PC-9 (cell line): ENCODE data around the gene CLCN2. TPM values are rescaled to one million over a fixed set of nuclear protein-coding genes. Genes with fewer than 3 reads are reported as not detected.

ENCODE experiments used
- BruUV-seq: library from RNA; stranded (reverse); fragments of 400-500 nt; replicated peaks from 2 replicates; lab custom pipeline; 2021; lab: Mats Ljungman, UMichigan
- CTCF ChIA-PET: fragments of 300-600 bp; sonication (Branson Sonifier 250); formaldehyde crosslinking; loops from one replicate; lab custom pipeline; 2022; ENCODE audit warnings: antibody characterized with exemption; lab: Charles Lee
- POLR2A ChIA-PET: fragments of 300-600 bp; sonication (Branson Sonifier 250); formaldehyde crosslinking; loops from one replicate; lab custom pipeline; 2022; ENCODE audit warnings: antibody characterized with exemption; ENCODE audit not compliant: unreplicated experiment; lab: Charles Lee
- DNase-seq, 2 experiments: peaks; one replicate each; pipeline versions ENCODE4 v3.0.0 to v3.0.0-alpha.2; 2015 to 2022; ENCODE audit warnings: mixed read lengths in 1 of 2
- H2AFZ ChIP-seq: fragments of 200-600 bp; sonication (generic); 2 replicates; pipeline ENCODE4 v1.8.1; 2017; ENCODE audit warnings: antibody characterized with exemption
- H3F3A ChIP-seq: fragments of 200-600 bp; sonication (generic); 2 replicates; pipeline ENCODE4 v1.8.1; 2017; ENCODE audit warnings: antibody characterized with exemption, mild to moderate bottlenecking, low read depth; ENCODE audit not compliant: insufficient read depth
- H3K27ac ChIP-seq: fragments of 200-600 bp; sonication (generic); 2 replicates; pipeline ENCODE4 v1.6.1; 2016; ENCODE audit warnings: mixed run types
- H3K27me3 ChIP-seq: fragments of 200-600 bp; sonication (generic); 2 replicates; pipeline ENCODE4 v1.6.1; 2016; ENCODE audit warnings: low read depth, mixed run types; ENCODE audit not compliant: insufficient read depth
- H3K36me3 ChIP-seq: fragments of 200-600 bp; sonication (generic); 2 replicates; pipeline ENCODE4 v1.6.1; 2016; ENCODE audit warnings: low read depth, mixed run types
- H3K4me1 ChIP-seq: fragments of 200-600 bp; sonication (generic); replicated peaks from 2 replicates; pipeline ENCODE4 v1.6.1; 2016; ENCODE audit warnings: mixed run types; ENCODE audit not compliant: insufficient read depth
- H3K4me2 ChIP-seq: fragments of 200-600 bp; sonication (generic); 2 replicates; pipeline ENCODE4 v1.6.1; 2017; ENCODE audit warnings: mixed run types
- H3K4me3 ChIP-seq: fragments of 200-600 bp; sonication (generic); 2 replicates; pipeline ENCODE4 v1.6.1; 2016; ENCODE audit warnings: mixed run types
- H3K79me2 ChIP-seq: fragments of 200-600 bp; sonication (generic); 2 replicates; pipeline ENCODE4 v1.6.1; 2017; ENCODE audit warnings: low read depth, mixed run types
- H3K9me2 ChIP-seq: fragments of 200-600 bp; sonication (generic); 2 replicates; pipeline ENCODE4 v1.8.1; 2017; ENCODE audit warnings: mild to moderate bottlenecking; ENCODE audit not compliant: insufficient read depth
- H3K9me3 ChIP-seq: fragments of 200-600 bp; sonication (generic); 2 replicates; pipeline ENCODE4 v1.8.1; 2016; ENCODE audit warnings: low read depth; ENCODE audit not compliant: insufficient read depth
- H4K20me1 ChIP-seq: fragments of 200-600 bp; sonication (generic); 2 replicates; pipeline ENCODE4 v1.8.1; 2017; ENCODE audit not compliant: insufficient read depth
- EZH2 ChIP-seq: fragments of 200-600 bp; sonication (generic); IDR thresholded peaks from 2 replicates; pipeline ENCODE4 v1.8.0; 2017; ENCODE audit warnings: antibody characterized with exemption, low read depth
- intact Hi-C: fragments of 100-400 bp; cut with micrococcal nuclease; formaldehyde crosslinking; loops from one replicate; pipeline ENCODE4 v1.10.0; 2022; ENCODE audit not compliant: unreplicated experiment
- total RNA-seq: library from RNA; stranded (reverse); gene quantifications from 2 replicates; pipeline ENCODE4 v1.2.3, GENCODE V29; 2021
- TF ChIP-seq, protein P1 (sequence below): fragments of 200-600 bp; sonication (generic); conservative IDR thresholded peaks from 2 replicates; pipeline ENCODE4 v1.6.1; 2017; ENCODE audit warnings: mixed run types, antibody characterized with exemption, mild to moderate bottlenecking, moderate library complexity

The CLCN2 gene
- total RNA-seq, 1 experiment from 2014 or later, result 27.1 TPM

DNA sequence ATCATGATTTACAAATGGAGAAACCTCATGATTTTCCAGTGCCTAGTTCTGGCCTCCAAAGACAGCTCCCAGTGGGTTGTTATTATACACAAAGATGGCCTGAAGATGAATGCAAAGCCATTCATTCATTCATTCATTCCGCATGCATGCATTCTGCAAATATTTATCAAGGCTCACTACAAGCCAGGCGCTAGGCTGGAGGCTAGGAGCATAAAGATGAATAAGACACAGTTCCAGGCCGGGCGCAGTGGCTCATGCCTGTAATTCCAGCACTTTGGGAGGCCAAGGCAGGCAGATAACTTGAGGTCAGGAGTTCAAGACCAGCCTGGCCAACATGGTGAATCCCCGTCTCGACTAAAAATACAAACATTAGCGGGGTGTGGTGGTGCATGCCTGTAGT, 64.8 kb downstream of the CLCN2 start:
- DNase-seq, result peak in 1 of 2 experiments; percentile 69
- H3K9me3 ChIP-seq, result no peaks in the 10 kb centered on the region
- H3K4me2 ChIP-seq, result no peak overlapping the region
- no peak overlapping the region for H3K4me3 ChIP-seq
- H3F3A ChIP-seq, result peaks cover 32% of the 10 kb centered on the region; the same call in 1 of the 2 replicates
- H4K20me1 ChIP-seq, result peaks cover 15% of the 10 kb centered on the region
- H3K79me2 ChIP-seq, result peaks cover 25% of the 10 kb centered on the region
- intact Hi-C loops, result no loop called here
- H3K4me1 ChIP-seq, result peaks cover 15% of the 10 kb centered on the region
- ChIA-PET CTCF (no interaction called here), POLR2A (interaction anchor here (0.8 kb wide), 1 partner anchor 117 kb away, joined by 6 read pairs; no protein-coding TSS in a partner anchor)
- H3K27ac ChIP-seq, result no peak overlapping the region
- peaks cover 14% of the 10 kb centered on the region for H3K36me3 ChIP-seq
- H3K9me2 ChIP-seq, result no peaks in the 10 kb centered on the region
- H3K27me3 ChIP-seq, result no peaks in the 10 kb centered on the region; the same call in 1 of the 2 replicates
- BruUV-seq, result no TSS peak
- TF ChIP-seq EZH2, result no peak
- TF ChIP-seq, protein P1, sequence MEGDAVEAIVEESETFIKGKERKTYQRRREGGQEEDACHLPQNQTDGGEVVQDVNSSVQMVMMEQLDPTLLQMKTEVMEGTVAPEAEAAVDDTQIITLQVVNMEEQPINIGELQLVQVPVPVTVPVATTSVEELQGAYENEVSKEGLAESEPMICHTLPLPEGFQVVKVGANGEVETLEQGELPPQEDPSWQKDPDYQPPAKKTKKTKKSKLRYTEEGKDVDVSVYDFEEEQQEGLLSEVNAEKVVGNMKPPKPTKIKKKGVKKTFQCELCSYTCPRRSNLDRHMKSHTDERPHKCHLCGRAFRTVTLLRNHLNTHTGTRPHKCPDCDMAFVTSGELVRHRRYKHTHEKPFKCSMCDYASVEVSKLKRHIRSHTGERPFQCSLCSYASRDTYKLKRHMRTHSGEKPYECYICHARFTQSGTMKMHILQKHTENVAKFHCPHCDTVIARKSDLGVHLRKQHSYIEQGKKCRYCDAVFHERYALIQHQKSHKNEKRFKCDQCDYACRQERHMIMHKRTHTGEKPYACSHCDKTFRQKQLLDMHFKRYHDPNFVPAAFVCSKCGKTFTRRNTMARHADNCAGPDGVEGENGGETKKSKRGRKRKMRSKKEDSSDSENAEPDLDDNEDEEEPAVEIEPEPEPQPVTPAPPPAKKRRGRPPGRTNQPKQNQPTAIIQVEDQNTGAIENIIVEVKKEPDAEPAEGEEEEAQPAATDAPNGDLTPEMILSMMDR, result no peak
- H2AFZ ChIP-seq, result no peak overlapping the region

Other genes with a start within 250 kb of the CLCN2 start
- 45.7 and 54.1 TPM in 2 replicates for gene EIF2B5, start 226.2 kb downstream of the CLCN2 start, total RNA-seq
- gene DVL3, start 206.2 kb downstream of the CLCN2 start, total RNA-seq, result 101 and 108 TPM in 2 replicates
- 586 and 606 TPM in 2 replicates for gene AP2M1, start 186.8 kb downstream of the CLCN2 start, total RNA-seq
- 98.8 and 137 TPM in 2 replicates for gene ABCF3, start 175.4 kb downstream of the CLCN2 start, total RNA-seq
- 0.53 and 0.76 TPM in 2 replicates for gene VWA5B2, start 132.0 kb downstream of the CLCN2 start, total RNA-seq
- gene ALG3, start 112.6 kb downstream of the CLCN2 start, total RNA-seq, result 81.1 and 95.1 TPM in 2 replicates
- 11.7 and 12.1 TPM in 2 replicates for gene EEF1AKMT4, start 111.9 kb downstream of the CLCN2 start, total RNA-seq
- gene CAMK2N2, start 100.1 kb downstream of the CLCN2 start, total RNA-seq, result 2.2 and 2.6 TPM in 2 replicates
- gene ECE2, start 85.6 kb downstream of the CLCN2 start, total RNA-seq, result not detected in 2 replicates
- gene PSMD2, start 62.4 kb downstream of the CLCN2 start, total RNA-seq, result 521 and 788 TPM in 2 replicates
- gene EIF4G1, start 47.0 kb downstream of the CLCN2 start, total RNA-seq, result 657 and 721 TPM in 2 replicates
- gene FAM131A, start 24.0 kb downstream of the CLCN2 start, total RNA-seq, result 25.5 and 28.2 TPM in 2 replicates
- 153 and 167 TPM in 2 replicates for gene POLR2H, start 105 bp upstream of the CLCN2 start, total RNA-seq
- not detected in 2 replicates for gene THPO, start 16.6 kb upstream of the CLCN2 start, total RNA-seq
- gene CHRD, start 18.4 kb upstream of the CLCN2 start, total RNA-seq, result not detected in 2 replicates
- 12.0 and 15.7 TPM in 2 replicates for gene EPHB3, start 200.2 kb upstream of the CLCN2 start, total RNA-seq